Testis (tissue), 3 donors: ENCODE results near the gene RFPL1. TPM values are rescaled to one million over a fixed set of nuclear protein-coding genes. Genes with fewer than 3 reads are reported as not detected.

Experiments used
- DNase-seq: peaks from one replicate; pipeline ENCODE4 v3.0.0-alpha.2; 2019
- H3K27ac ChIP-seq, 2 donors: fragments of 200-600 bp; sonication (generic); one replicate each; pipeline ENCODE4 v1.5.1; 2019
- H3K27me3 ChIP-seq: fragments of 200-600 bp; sonication (generic); one replicate; pipeline ENCODE4 v1.5.1; 2019
- H3K36me3 ChIP-seq: fragments of 200-600 bp; sonication (generic); one replicate; pipeline ENCODE4 v1.5.1; 2017; ENCODE audit warnings: low read depth; ENCODE audit errors: missing control alignments
- H3K4me1 ChIP-seq: fragments of 200-600 bp; sonication (generic); one replicate; pipeline ENCODE4 v1.5.1; 2019
- H3K4me3 ChIP-seq, 2 donors: fragments of 200-600 bp; sonication (generic); one replicate each; pipeline ENCODE4 v1.5.1; 2017 to 2019
- H3K9me3 ChIP-seq: fragments of 200-600 bp; sonication (generic); one replicate; pipeline ENCODE4 v1.5.1; 2017
- CTCF ChIP-seq, 3 experiments: fragments of 450-650 bp in 2 of 3; fragments of 200-600 bp in 1 of 3; sonication (generic) in 1 of 3; IDR thresholded peaks; one replicate each; pipeline ENCODE4 v1.5.1; 2016 to 2019; ENCODE audit warnings: antibody characterized with exemption in 3 of 3, mild to moderate bottlenecking in 2 of 3, moderate library complexity in 1 of 3
- POLR2A ChIP-seq: fragments of 450-650 bp; IDR thresholded peaks from one replicate; pipeline ENCODE4 v1.6.1; 2017; ENCODE audit warnings: antibody characterized with exemption, mild to moderate bottlenecking, moderate library complexity
- WGBS, 2 donors: methylation state at CpG; one replicate each; pipeline ENCODE4 v1.1.5; 2018; 5-methylcytosine and 5-hydroxymethylcytosine counted together
- intact Hi-C: fragments of 100-400 bp; cut with DNase I; formaldehyde crosslinking; loops from one replicate; pipeline ENCODE4 v1.15.1; 2023; ENCODE audit warnings: low total_unique reads
- polyA plus RNA-seq: library from polyadenylated mRNA; stranded (reverse); fragments of 350-450 nt; fragmentation: Illumina TruSeq; extraction: RNeasy Lipid Tissue Mini Kit (QIAGEN cat#74804); gene quantifications from one replicate; pipeline ENCODE4 v1.2.3, GENCODE V29; 2014; ENCODE audit warnings: low read depth, low replicate concordance; ENCODE audit not compliant: insufficient read depth
- small RNA-seq, 2 donors: library from RNA; depleted of rRNA; stranded (forward); fragments of <200 nt; gene quantifications; one replicate each; pipeline ENCODE3, GENCODE V24; 2016
- total RNA-seq, 2 donors: library from RNA; depleted of rRNA; stranded (reverse); fragments of >200 nt; gene quantifications; one replicate each; pipeline ENCODE4 v1.2.3, GENCODE V29; 2016

Gene RFPL1
- total and polyA plus RNA-seq, 3 donors from 2014 or later: 0.37 to 1.4 (median 0.71) TPM

- Histone ChIP-seq H3K9me3 (no peaks in the 10 kb centered on the region), H3K27ac (no peak overlapping the region), H3K4me1 (no peaks in the 10 kb centered on the region), H3K4me3 (no peak overlapping the region), H3K36me3 (no peaks in the 10 kb centered on the region), H3K27me3 (no peaks in the 10 kb centered on the region)
- WGBS, 2 donors: 86 to 89% methylated on average over 6 of the region's 6 CpGs
- intact Hi-C loops: no loop called here
- TF ChIP-seq POLR2A: no peak
- TF ChIP-seq CTCF (IDR thresholded peaks at IDR 0.05): no peak
- DNase-seq: no peak
Measured at GRCh38 chr22:29491012-29491411, 52.6 kb downstream of the RFPL1 start.

Small RNA genes lying within 50 kb of the gene (small RNA-seq; reads per million reads assigned to genes)
- gene AC000041.1: 0 reads per million in 2 donors

Other genes with a start within 250 kb of the RFPL1 start
- gene EMID1, start 232.7 kb upstream of the RFPL1 start, total RNA-seq: 1 to 10 TPM; 7.0 to 7.5 TPM
- gene EMID1, start 232.7 kb upstream of the RFPL1 start, polyA plus RNA-seq: 6.2 TPM
- 10 to 100 TPM; 66.8 to 99.2 TPM for gene RHBDD3, start 170.6 kb upstream of the RFPL1 start, total RNA-seq
- 55.1 TPM for gene RHBDD3, start 170.6 kb upstream of the RFPL1 start, polyA plus RNA-seq
- gene EWSR1, start 170.3 kb upstream of the RFPL1 start, total RNA-seq: 100 to 1,000 TPM; 286 to 336 TPM
- 451 TPM for gene EWSR1, start 170.3 kb upstream of the RFPL1 start, polyA plus RNA-seq
- gene GAS2L1, start 131.9 kb upstream of the RFPL1 start, total RNA-seq: 100 to 1,000 TPM; 191 to 197 TPM
- 84.9 TPM for gene GAS2L1, start 131.9 kb upstream of the RFPL1 start, polyA plus RNA-seq
- 10 to 100 TPM in 1 of 2 donors, 1 to 10 TPM in 1; 7.1 to 10.4 TPM for gene RASL10A, start 122.9 kb upstream of the RFPL1 start, total RNA-seq
- gene RASL10A, start 122.9 kb upstream of the RFPL1 start, polyA plus RNA-seq: 2.2 TPM
- gene AP1B1, start 50.0 kb upstream of the RFPL1 start, total RNA-seq: 10 to 100 TPM; 79.8 to 92.0 TPM
- gene AP1B1, start 50.0 kb upstream of the RFPL1 start, polyA plus RNA-seq: 71.8 TPM
- 10 to 100 TPM; 16.9 to 18.6 TPM for gene NEFH, start 41.6 kb downstream of the RFPL1 start, total RNA-seq
- 12.0 TPM for gene NEFH, start 41.6 kb downstream of the RFPL1 start, polyA plus RNA-seq
- gene THOC5, start 115.2 kb downstream of the RFPL1 start, total RNA-seq: 10 to 100 TPM; 46.0 to 59.1 TPM
- gene THOC5, start 115.2 kb downstream of the RFPL1 start, polyA plus RNA-seq: 58.7 TPM
- gene NIPSNAP1, start 142.5 kb downstream of the RFPL1 start, total RNA-seq: 10 to 100 TPM; 27.5 to 36.5 TPM
- 37.1 TPM for gene NIPSNAP1, start 142.5 kb downstream of the RFPL1 start, polyA plus RNA-seq
- gene NF2, start 165.1 kb downstream of the RFPL1 start, total RNA-seq: 10 to 100 TPM; 23.4 to 32.5 TPM
- 45.2 TPM for gene NF2, start 165.1 kb downstream of the RFPL1 start, polyA plus RNA-seq